ENCODE data around the gene NAT16.

DNA sequence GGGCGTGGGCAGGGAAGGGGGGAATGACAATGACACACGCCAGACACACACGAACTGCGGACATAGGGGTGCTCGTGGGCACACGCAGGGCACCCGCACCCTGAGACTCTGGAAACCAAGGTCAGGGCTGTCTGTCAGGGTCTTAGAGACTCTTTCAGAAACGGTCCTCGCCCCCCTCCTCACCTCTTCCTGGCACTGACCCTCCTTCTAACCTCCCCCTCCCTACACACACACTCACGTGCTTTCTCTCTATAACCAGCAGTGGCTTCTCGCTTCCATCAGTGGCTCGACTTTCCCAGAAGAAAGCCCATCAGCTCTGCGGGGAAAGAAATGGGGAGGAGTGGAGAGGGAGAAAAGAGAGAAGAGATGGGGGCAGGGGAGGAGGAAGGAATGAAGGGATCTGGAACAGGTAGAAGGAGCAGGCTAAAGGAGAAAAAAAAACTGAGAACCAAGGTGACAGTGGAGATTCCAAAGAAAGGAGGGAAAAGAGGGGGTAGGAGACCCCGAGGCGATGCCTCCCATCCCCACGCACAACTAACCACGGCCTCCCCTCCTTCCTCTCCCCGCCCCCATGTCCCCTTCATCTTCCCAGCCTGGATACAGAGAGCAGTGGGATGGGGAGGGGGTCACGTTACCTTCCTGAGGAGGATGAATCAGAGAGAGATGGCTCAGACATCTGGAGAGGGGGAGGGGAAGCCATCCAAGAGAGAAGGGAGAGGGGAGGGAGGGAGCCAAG, 13.0 kb downstream of the NAT16 start:
- TF ChIP-seq CTCF (IDR thresholded peaks at IDR 0.05; ENCODE audit: poor library complexity, severe bottlenecking), result no peak
- peak; percentile 27 for TF ChIP-seq TAF1 (IDR thresholded peaks at IDR 0.05; ENCODE audit: low read depth)
